ENCODE results near the gene CLDN5.

DNA sequence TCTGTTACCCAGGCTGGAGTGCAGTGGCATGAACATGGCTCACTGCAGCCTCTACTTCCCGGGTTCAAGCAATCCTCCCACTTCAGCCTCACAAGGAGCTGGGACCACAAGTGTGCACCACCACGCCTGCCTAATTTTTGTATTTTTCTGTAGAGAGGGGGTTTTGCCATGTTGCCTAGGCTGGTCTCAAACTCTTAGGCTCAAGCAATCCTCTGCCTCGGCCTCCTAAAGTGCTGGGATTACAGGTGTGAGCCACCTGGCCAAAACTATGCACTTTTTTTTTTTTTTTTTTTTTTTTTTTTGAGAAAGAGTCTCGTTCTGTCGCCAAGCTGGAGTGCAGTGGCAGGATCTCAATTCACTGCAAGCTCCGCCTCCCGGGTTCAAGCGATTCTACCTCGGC, 12.4 kb upstream of the CLDN5 start:
- TF ChIP-seq POLR2AphosphoS5 (IDR thresholded peaks at IDR 0.05; ENCODE audit: low read depth, low read length) = no peak
- TF ChIP-seq REST (IDR thresholded peaks at IDR 0.05; ENCODE audit: insufficient read depth in 1 of 2, low read depth in 2 of 2, low read length in 2 of 2) = no peak
- no peak for TF ChIP-seq SIN3A (IDR thresholded peaks at IDR 0.05; ENCODE audit: borderline replicate concordance, insufficient read depth, low read length)
- no peak for TF ChIP-seq TAF1 (IDR thresholded peaks at IDR 0.05; ENCODE audit: borderline replicate concordance, insufficient read depth, low read length)
- no peak for TF ChIP-seq FOXP2 (optimal IDR thresholded peaks at IDR 0.05; ENCODE audit: borderline replicate concordance, extremely low read depth, extremely low read length, insufficient read depth)
